HCT116 (cell line): ENCODE results near the gene ANKRD23. TPM values are rescaled to one million over a fixed set of nuclear protein-coding genes. Genes with fewer than 3 reads are reported as not detected.

Experiments used
- ATAC-seq: fragments of 200-7000 bp; cut with Tn5 transposase; 2 replicates; pipeline ENCODE4 v1.9.1; 2020; ENCODE audit warnings: mild to moderate bottlenecking, moderate library complexity
- BruUV-seq: library from RNA; stranded (reverse); fragments of 400-500 nt; replicated peaks from 2 replicates; lab custom pipeline; 2021; lab: Mats Ljungman, UMichigan
- CTCF ChIA-PET: fragments of 300-600 bp; sonication (Branson Sonifier 250); formaldehyde crosslinking; loops from one replicate; lab custom pipeline; 2021; ENCODE audit warnings: antibody characterized with exemption; lab: Charles Lee
- POLR2A ChIA-PET: fragments of 300-600, 350-600 bp; sonication (Branson Sonifier 250); formaldehyde crosslinking; loops from one replicate; lab custom pipeline; 2021; ENCODE audit warnings: antibody characterized with exemption; lab: Charles Lee
- RAD21 ChIA-PET, 2 experiments: fragments of 300-600 bp; sonication (Branson Sonifier 250); formaldehyde crosslinking; loops; one replicate each; lab custom pipeline; 2023; ENCODE audit warnings: low total read pairs in 2 of 2; ENCODE audit not compliant: uncharacterized antibody in 2 of 2, unreplicated experiment in 2 of 2, low non-redundant PET in 1 of 2; lab: Charles Lee
- DNase-seq: peaks from one replicate; pipeline ENCODE4 v3.0.0-alpha.2; 2010; ENCODE audit warnings: low read depth, low spot score
- H2AFZ ChIP-seq: fragments of 200-600 bp; shearing (Covaris generic), sonication (generic); 2 replicates; pipeline ENCODE4 v1.6.1; 2017; ENCODE audit warnings: low read depth, mixed run types, mixed read lengths, antibody characterized with exemption, low read length; ENCODE audit not compliant: poor library complexity, severe bottlenecking
- H3K27ac ChIP-seq: 2 replicates; pipeline ENCODE4 v1.5.1; 2012; ENCODE audit warnings: low read depth, low read length
- H3K27me3 ChIP-seq: fragments of 200-600 bp; sonication (generic); 2 replicates; pipeline ENCODE4 v1.6.1; 2016; ENCODE audit warnings: mixed run types, low read length, mixed read lengths; ENCODE audit not compliant: insufficient read depth
- H3K36me3 ChIP-seq, 2 experiments: fragments of 200-500 bp in 1 of 2; fragments of 200-600 bp in 1 of 2; sonication (Bioruptor generic) in 1 of 2; sonication (generic) in 1 of 2; 2 replicates each; pipeline versions ENCODE4 v1.5.1 to v1.6.1; 2014 to 2016; ENCODE audit warnings: low read length in 2 of 2, inconsistent platforms in 1 of 2, mixed read lengths in 1 of 2, mixed run types in 1 of 2; ENCODE audit not compliant: insufficient read depth in 2 of 2, control insufficient read depth in 1 of 2
- H3K4me1 ChIP-seq, 2 experiments: fragments of 200-600 bp in 1 of 2; sonication (generic) in 1 of 2; 2 replicates each; pipeline versions ENCODE4 v1.5.1 to v1.6.1; 2012 to 2017; ENCODE audit warnings: low read length in 2 of 2, inconsistent platforms in 1 of 2, mild to moderate bottlenecking in 1 of 2, mixed read lengths in 1 of 2, mixed run types in 1 of 2, moderate library complexity in 1 of 2; ENCODE audit not compliant: insufficient read depth in 2 of 2, control insufficient read depth in 1 of 2
- H3K4me2 ChIP-seq: fragments of 200-600 bp; sonication (generic); 2 replicates; pipeline ENCODE4 v1.6.1; 2017; ENCODE audit warnings: mixed run types, low read length, mixed read lengths
- H3K4me3 ChIP-seq, 2 experiments: fragments of 200-600 bp in 1 of 2; sonication (generic) in 1 of 2; replicated peaks in 1 of 2; 2 replicates each; pipeline ENCODE4 v1.5.1; 2011 to 2016; ENCODE audit warnings: low read length in 2 of 2, control low read depth in 1 of 2, low read depth in 1 of 2, mild to moderate bottlenecking in 1 of 2, mixed read lengths in 1 of 2, mixed run types in 1 of 2
- H3K79me2 ChIP-seq: fragments of 200-600 bp; sonication (generic); 2 replicates; pipeline ENCODE4 v1.6.1; 2017; ENCODE audit warnings: mild to moderate bottlenecking, mixed run types, low read length, moderate library complexity, mixed read lengths; ENCODE audit not compliant: insufficient read depth
- H3K9ac ChIP-seq: fragments of 200-600 bp; sonication (generic); 2 replicates; pipeline ENCODE4 v1.6.1; 2016; ENCODE audit warnings: low read length, mixed read lengths
- H3K9me2 ChIP-seq: fragments of 200-600 bp; sonication (generic), shearing (Covaris generic); 2 replicates; pipeline ENCODE4 v1.6.1; 2017; ENCODE audit warnings: mixed run types, mild to moderate bottlenecking, moderate library complexity; ENCODE audit not compliant: insufficient read depth
- H3K9me3 ChIP-seq, 2 experiments: fragments of 200-500 bp in 1 of 2; fragments of 200-600 bp in 1 of 2; sonication (Bioruptor generic) in 1 of 2; sonication (generic) in 1 of 2; 2 replicates each; pipeline ENCODE4 v1.6.1; 2014 to 2017; ENCODE audit warnings: low read length in 2 of 2, mixed read lengths in 2 of 2, inconsistent platforms in 1 of 2, low read depth in 1 of 2, mild to moderate bottlenecking in 1 of 2, mixed run types in 1 of 2, moderate library complexity in 1 of 2; ENCODE audit not compliant: control insufficient read depth in 1 of 2, insufficient read depth in 1 of 2
- H4K20me1 ChIP-seq: fragments of 200-600 bp; sonication (generic), shearing (Covaris generic); 2 replicates; pipeline ENCODE4 v1.6.1; 2017; ENCODE audit warnings: mixed run types, mild to moderate bottlenecking, moderate library complexity; ENCODE audit not compliant: insufficient read depth
- EGR1 ChIP-seq: IDR thresholded peaks from 2 replicates; pipeline ENCODE4 v1.6.1; 2012; ENCODE audit warnings: low read depth
- ELF1 ChIP-seq: IDR thresholded peaks from 2 replicates; pipeline ENCODE4 v1.6.1; 2012; ENCODE audit warnings: low read depth, borderline replicate concordance
- EZH2phosphoT487 ChIP-seq: fragments of 200-600 bp; IDR thresholded peaks from 2 replicates; pipeline ENCODE4 v1.6.1; 2018; ENCODE audit warnings: antibody characterized with exemption, borderline replicate concordance
- FOSL1 ChIP-seq: IDR thresholded peaks from 2 replicates; pipeline ENCODE4 v1.6.1; 2012; ENCODE audit warnings: low read depth
- JUND ChIP-seq: IDR thresholded peaks from 2 replicates; pipeline ENCODE4 v1.6.1; 2012
- POLR2A ChIP-seq: IDR thresholded peaks from 2 replicates; pipeline ENCODE4 v1.7.0; 2011; ENCODE audit warnings: borderline replicate concordance; ENCODE audit not compliant: insufficient read depth, insufficient read length; ENCODE audit errors: extremely low read depth
- SP1 ChIP-seq: IDR thresholded peaks from 2 replicates; pipeline ENCODE4 v1.6.1; 2012; ENCODE audit warnings: low read depth
- SRF ChIP-seq: IDR thresholded peaks from 2 replicates; pipeline ENCODE4 v1.6.1; 2012; ENCODE audit warnings: low read depth
- TCF7L2 ChIP-seq: IDR thresholded peaks from 2 replicates; pipeline ENCODE4 v1.7.0; 2011; ENCODE audit warnings: borderline replicate concordance, inconsistent platforms; ENCODE audit not compliant: insufficient read depth, insufficient read length; ENCODE audit errors: extremely low read depth
- YY1 ChIP-seq: IDR thresholded peaks from 2 replicates; pipeline ENCODE4 v1.6.1; 2011; ENCODE audit warnings: low read length, low read depth, moderate library complexity, mild to moderate bottlenecking; ENCODE audit not compliant: insufficient replicate concordance; ENCODE audit errors: extremely low read depth
- ZBTB33 ChIP-seq: IDR thresholded peaks from 2 replicates; pipeline ENCODE4 v1.6.1; 2011; ENCODE audit warnings: mild to moderate bottlenecking, low read length, moderate library complexity; ENCODE audit not compliant: insufficient replicate concordance; ENCODE audit errors: extremely low read depth
- ZFX ChIP-seq: fragments of 450-650 bp; IDR thresholded peaks from 2 replicates; pipeline ENCODE4 v1.6.1; 2017
- ZNF274 ChIP-seq: fragments of 200-500 bp; sonication (Bioruptor generic); IDR thresholded peaks from 2 replicates; pipeline ENCODE4 v1.6.1; 2014; ENCODE audit warnings: mild to moderate bottlenecking, low read depth, low read length, inconsistent platforms
- intact Hi-C: fragments of 100-400 bp; cut with micrococcal nuclease; formaldehyde crosslinking; loops from 2 replicates; pipeline ENCODE4 v1.10.0; 2022
- total RNA-seq: library from RNA; stranded (reverse); gene quantifications from one replicate; pipeline ENCODE4 v1.2.1, GENCODE V29; 2021; ENCODE audit not compliant: unreplicated experiment
- TF ChIP-seq, protein P1 (sequence below), 3 experiments: fragments of 200-600 bp in 1 of 3; sonication (generic) in 1 of 3; IDR thresholded peaks in 2 of 3; conservative IDR thresholded peaks in 1 of 3; 2 replicates each; pipeline ENCODE4 v1.5.1; 2012 to 2017; ENCODE audit warnings: low read depth in 2 of 3, low read length in 2 of 3, antibody characterized with exemption in 1 of 3, borderline replicate concordance in 1 of 3, control low read depth in 1 of 3, mild to moderate bottlenecking in 1 of 3, mixed read lengths in 1 of 3, mixed run types in 1 of 3, moderate library complexity in 1 of 3; ENCODE audit not compliant: insufficient read depth in 1 of 3
- TF ChIP-seq, protein P2 (sequence below): IDR thresholded peaks from 2 replicates; pipeline ENCODE4 v1.6.1; 2012

Gene ANKRD23
- total RNA-seq, 1 experiment from 2014 or later, result 1.4 TPM

DNA sequence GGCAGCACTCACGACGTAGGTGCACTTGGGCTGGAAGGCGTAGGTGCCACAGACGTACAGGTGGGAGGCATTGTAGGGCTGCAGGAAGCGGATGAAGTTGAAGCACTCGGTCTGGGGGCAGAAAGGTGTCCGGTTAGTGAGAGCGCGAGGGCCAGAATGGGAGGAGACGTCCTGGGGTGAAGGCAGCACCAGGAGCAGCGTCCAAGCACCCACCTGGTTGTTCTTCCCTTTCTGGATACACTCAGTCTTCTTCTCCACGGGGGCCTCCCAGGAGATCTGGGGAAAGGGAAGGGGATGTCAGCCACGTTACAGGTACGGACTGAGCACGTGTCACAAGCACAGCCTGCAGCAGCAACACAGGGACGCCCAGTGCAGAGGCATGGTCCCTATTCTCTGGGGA lies 21.8 kb upstream of the ANKRD23 start:
- Histone ChIP-seq H4K20me1 (no peaks in the 10 kb centered on the region), H3K79me2 (peaks cover 25% of the 10 kb centered on the region; the same call in 1 of the 2 replicates), H3K36me3 (peaks cover 25 to 29% of the 10 kb centered on the region in 2 experiments), H3K9me2 (no peaks in the 10 kb centered on the region), H3K4me3 (no peak overlapping the region), H3K27ac (no peak overlapping the region), H3K4me2 (no peak overlapping the region), H3K27me3 (no peaks in the 10 kb centered on the region), H3K9ac (no peak overlapping the region), H2AFZ (no peak overlapping the region), H3K9me3 (no peaks in the 10 kb centered on the region), H3K4me1 (peaks cover 10 to 19% of the 10 kb centered on the region in 2 experiments)
- TF ChIP-seq ZNF274 (no peak), FOSL1 (no peak), SRF (no peak), ZBTB33 (no peak), TCF7L2 (no peak), ZFX (no peak), ELF1 (no peak), SP1 (no peak), EZH2phosphoT487 (no peak), YY1 (no peak), POLR2A (no peak), EGR1 (no peak), JUND (no peak)
- TF ChIP-seq, protein P1, sequence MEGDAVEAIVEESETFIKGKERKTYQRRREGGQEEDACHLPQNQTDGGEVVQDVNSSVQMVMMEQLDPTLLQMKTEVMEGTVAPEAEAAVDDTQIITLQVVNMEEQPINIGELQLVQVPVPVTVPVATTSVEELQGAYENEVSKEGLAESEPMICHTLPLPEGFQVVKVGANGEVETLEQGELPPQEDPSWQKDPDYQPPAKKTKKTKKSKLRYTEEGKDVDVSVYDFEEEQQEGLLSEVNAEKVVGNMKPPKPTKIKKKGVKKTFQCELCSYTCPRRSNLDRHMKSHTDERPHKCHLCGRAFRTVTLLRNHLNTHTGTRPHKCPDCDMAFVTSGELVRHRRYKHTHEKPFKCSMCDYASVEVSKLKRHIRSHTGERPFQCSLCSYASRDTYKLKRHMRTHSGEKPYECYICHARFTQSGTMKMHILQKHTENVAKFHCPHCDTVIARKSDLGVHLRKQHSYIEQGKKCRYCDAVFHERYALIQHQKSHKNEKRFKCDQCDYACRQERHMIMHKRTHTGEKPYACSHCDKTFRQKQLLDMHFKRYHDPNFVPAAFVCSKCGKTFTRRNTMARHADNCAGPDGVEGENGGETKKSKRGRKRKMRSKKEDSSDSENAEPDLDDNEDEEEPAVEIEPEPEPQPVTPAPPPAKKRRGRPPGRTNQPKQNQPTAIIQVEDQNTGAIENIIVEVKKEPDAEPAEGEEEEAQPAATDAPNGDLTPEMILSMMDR (IDR thresholded peaks at IDR 0.05 in 2 of 3, conservative IDR thresholded peaks at IDR 0.05 in 1 of 3; ENCODE audit: borderline replicate concordance in 1 of 3, insufficient read depth in 1 of 3, low read depth in 2 of 3, low read length in 2 of 3), result no peak
- TF ChIP-seq, protein P2, sequence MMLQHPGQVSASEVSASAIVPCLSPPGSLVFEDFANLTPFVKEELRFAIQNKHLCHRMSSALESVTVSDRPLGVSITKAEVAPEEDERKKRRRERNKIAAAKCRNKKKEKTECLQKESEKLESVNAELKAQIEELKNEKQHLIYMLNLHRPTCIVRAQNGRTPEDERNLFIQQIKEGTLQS, result no peak
- intact Hi-C loops, result no loop called here
- ATAC-seq (no peak), DNase-seq (no peak)
- RAD21 ChIA-PET, result no interaction called here
- POLR2A ChIA-PET, result no interaction called here
- CTCF ChIA-PET, result no interaction called here
- no TSS peak for BruUV-seq
